Hepatocyte (in vitro differentiated cells): Measurements from ENCODE around the gene CDK16. TPM values are rescaled to one million over a fixed set of nuclear protein-coding genes. Genes with fewer than 3 reads are reported as not detected.
"Not testable (repeated sequence)": the region's sequence is repeated elsewhere in the genome, so short reads cannot be mapped to it uniquely, and the experiment has no call there.

Source experiments
- DNase-seq: peaks from one replicate; pipeline ENCODE4 v3.0.0-alpha.2; 2016; ENCODE audit warnings: low spot score
- H2AFZ ChIP-seq: fragments of 200-600 bp; sonication (generic); 2 replicates; pipeline ENCODE4 v1.6.0; 2016; ENCODE audit warnings: antibody characterized with exemption, mild to moderate bottlenecking
- H3K27ac ChIP-seq: fragments of 200-600 bp; sonication (generic); 2 replicates; pipeline ENCODE4 v1.5.1; 2016; ENCODE audit warnings: mild to moderate bottlenecking
- H3K27me3 ChIP-seq: fragments of 200-600 bp; sonication (generic); 2 replicates; pipeline ENCODE4 v1.6.1; 2016
- H3K36me3 ChIP-seq: fragments of 200-600 bp; sonication (generic); replicated peaks from 2 replicates; pipeline ENCODE4 v1.5.1; 2016; ENCODE audit warnings: low read depth; ENCODE audit not compliant: insufficient read depth
- H3K4me1 ChIP-seq: fragments of 200-600 bp; sonication (generic); 2 replicates; pipeline ENCODE4 v1.5.1; 2016; ENCODE audit warnings: mild to moderate bottlenecking, moderate library complexity; ENCODE audit not compliant: insufficient read depth
- H3K4me2 ChIP-seq: fragments of 200-600 bp; sonication (generic); 2 replicates; pipeline ENCODE4 v1.6.0; 2016
- H3K4me3 ChIP-seq: fragments of 200-600 bp; sonication (generic); 2 replicates; pipeline ENCODE4 v1.5.1; 2016; ENCODE audit warnings: mild to moderate bottlenecking
- H3K79me2 ChIP-seq: fragments of 200-600 bp; sonication (generic); 2 replicates; pipeline ENCODE4 v1.6.0; 2017; ENCODE audit warnings: mild to moderate bottlenecking
- H3K9me2 ChIP-seq: fragments of 200-600 bp; sonication (generic); replicated peaks from 2 replicates; pipeline ENCODE4 v1.6.0; 2017; ENCODE audit warnings: mild to moderate bottlenecking; ENCODE audit not compliant: insufficient read depth
- H3K9me3 ChIP-seq: fragments of 200-600 bp; sonication (generic); 2 replicates; pipeline ENCODE4 v1.5.1; 2016; ENCODE audit warnings: low read depth, mild to moderate bottlenecking
- H4K20me1 ChIP-seq: fragments of 200-600 bp; sonication (generic); 2 replicates; pipeline ENCODE4 v1.6.0; 2016; ENCODE audit warnings: mild to moderate bottlenecking; ENCODE audit not compliant: insufficient read depth, poor library complexity, severe bottlenecking
- EZH2 ChIP-seq: fragments of 200-600 bp; sonication (generic); IDR thresholded peaks from 2 replicates; pipeline ENCODE4 v1.6.1; 2016; ENCODE audit warnings: antibody characterized with exemption, mild to moderate bottlenecking, borderline replicate concordance
- EZH2phosphoT487 ChIP-seq: fragments of 200-600 bp; sonication (generic); IDR thresholded peaks from one replicate; pipeline ENCODE4 v1.6.1; 2018; ENCODE audit warnings: antibody characterized with exemption, mild to moderate bottlenecking, low read depth, moderate library complexity; ENCODE audit not compliant: unreplicated experiment, severe bottlenecking
- WGBS: methylation state at CpG from one replicate; pipeline ENCODE4 v1.1.6; 2016; ENCODE audit warnings: low lambda C conversion rate; ENCODE audit errors: missing lambda C conversion rate; 5-methylcytosine and 5-hydroxymethylcytosine counted together
- polyA plus RNA-seq: library from polyadenylated mRNA; unstranded; fragments of >200 nt; fragmentation: Nextera tagmentation; extraction: Ambion mirVana; gene quantifications from 2 replicates; pipeline ENCODE4 v1.2.1, GENCODE V29; 2016
- total RNA-seq: library from RNA; depleted of rRNA; stranded (reverse); fragments of >200 nt; gene quantifications from 2 replicates; pipeline ENCODE4 v1.2.3, GENCODE V29; 2014
- TF ChIP-seq, protein P1 (sequence below): fragments of 200-600 bp; sonication (generic); IDR thresholded peaks from 2 replicates; pipeline ENCODE4 v1.5.1; 2016; ENCODE audit warnings: antibody characterized with exemption, mild to moderate bottlenecking; ENCODE audit not compliant: poor library complexity

Gene CDK16
- total and polyA plus RNA-seq, 2 experiments from 2014 or later, result 130 to 190 TPM

DNA sequence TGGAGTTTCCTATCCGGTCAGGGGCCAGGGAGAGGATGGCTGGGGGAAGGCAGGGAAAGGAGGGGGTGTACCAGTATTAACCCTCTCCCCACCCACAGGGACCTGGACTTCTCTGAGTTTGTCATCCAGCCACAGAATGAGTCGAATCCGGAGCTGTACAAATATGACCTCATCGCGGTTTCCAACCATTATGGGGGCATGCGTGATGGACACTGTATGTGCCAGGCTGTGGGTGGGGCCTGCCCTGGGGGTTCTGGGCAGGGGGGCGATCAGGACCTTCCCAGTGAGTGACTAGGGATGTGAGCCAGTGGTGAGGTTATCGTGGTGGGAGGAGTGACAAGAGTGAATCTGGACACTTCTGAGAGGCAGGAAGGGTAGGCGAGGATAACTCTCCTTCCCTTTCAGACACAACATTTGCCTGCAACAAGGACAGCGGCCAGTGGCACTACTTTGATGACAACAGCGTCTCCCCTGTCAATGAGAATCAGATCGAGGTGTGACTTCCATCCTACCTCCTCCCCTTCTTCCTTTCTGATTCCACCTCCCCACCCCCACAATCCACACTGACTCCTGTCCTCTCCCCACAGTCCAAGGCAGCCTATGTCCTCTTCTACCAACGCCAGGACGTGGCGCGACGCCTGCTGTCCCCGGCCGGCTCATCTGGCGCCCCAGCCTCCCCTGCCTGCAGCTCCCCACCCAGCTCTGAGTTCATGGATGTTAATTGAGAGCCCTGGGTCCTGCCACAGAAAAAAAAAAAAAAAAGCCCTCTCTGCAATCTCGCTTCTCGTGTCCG is 28.9 kb downstream of the CDK16 start:
- Histone ChIP-seq H3K9me3 (no peaks in the 10 kb centered on the region), H3K27me3 (no peaks in the 10 kb centered on the region), H4K20me1 (no peaks in the 10 kb centered on the region), H3K4me2 (no peak overlapping the region), H3K36me3 (no peaks in the 10 kb centered on the region), H3K9me2 (no peaks in the 10 kb centered on the region), H3K27ac (no peak overlapping the region), H3K4me3 (no peak overlapping the region), H3K4me1 (no peaks in the 10 kb centered on the region), H2AFZ (no peak overlapping the region), H3K79me2 (no peaks in the 10 kb centered on the region)
- no peak for DNase-seq
- WGBS, result 92% methylated on average over 23 of the region's 23 CpGs
- no peak for TF ChIP-seq EZH2
- TF ChIP-seq EZH2phosphoT487, result no peak
- TF ChIP-seq, protein P1, sequence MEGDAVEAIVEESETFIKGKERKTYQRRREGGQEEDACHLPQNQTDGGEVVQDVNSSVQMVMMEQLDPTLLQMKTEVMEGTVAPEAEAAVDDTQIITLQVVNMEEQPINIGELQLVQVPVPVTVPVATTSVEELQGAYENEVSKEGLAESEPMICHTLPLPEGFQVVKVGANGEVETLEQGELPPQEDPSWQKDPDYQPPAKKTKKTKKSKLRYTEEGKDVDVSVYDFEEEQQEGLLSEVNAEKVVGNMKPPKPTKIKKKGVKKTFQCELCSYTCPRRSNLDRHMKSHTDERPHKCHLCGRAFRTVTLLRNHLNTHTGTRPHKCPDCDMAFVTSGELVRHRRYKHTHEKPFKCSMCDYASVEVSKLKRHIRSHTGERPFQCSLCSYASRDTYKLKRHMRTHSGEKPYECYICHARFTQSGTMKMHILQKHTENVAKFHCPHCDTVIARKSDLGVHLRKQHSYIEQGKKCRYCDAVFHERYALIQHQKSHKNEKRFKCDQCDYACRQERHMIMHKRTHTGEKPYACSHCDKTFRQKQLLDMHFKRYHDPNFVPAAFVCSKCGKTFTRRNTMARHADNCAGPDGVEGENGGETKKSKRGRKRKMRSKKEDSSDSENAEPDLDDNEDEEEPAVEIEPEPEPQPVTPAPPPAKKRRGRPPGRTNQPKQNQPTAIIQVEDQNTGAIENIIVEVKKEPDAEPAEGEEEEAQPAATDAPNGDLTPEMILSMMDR, result no peak

DNA sequence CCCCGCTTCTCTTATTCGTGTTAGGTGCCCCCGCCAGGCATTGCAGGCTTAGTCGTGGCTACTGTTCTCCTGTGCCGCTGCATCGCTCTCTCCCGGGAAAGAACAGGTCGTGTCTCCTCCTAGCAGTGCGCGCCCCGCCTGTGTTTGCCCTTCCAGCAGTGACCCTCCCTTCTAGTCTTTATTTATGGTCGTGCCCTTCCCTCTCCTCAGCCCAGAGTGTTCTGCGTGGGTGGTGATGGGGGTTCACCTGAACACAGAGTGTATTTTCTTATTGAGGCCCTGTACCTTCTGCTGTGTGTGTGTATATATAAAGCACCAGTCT is 29.5 kb downstream of the CDK16 start:
- Histone ChIP-seq H3K9me2 (no peaks in the 10 kb centered on the region), H4K20me1 (no peaks in the 10 kb centered on the region), H3K36me3 (no peaks in the 10 kb centered on the region), H3K4me1 (no peaks in the 10 kb centered on the region), H3K4me2 (no peak overlapping the region), H3K9me3 (no peaks in the 10 kb centered on the region), H3K27me3 (no peaks in the 10 kb centered on the region), H3K27ac (no peak overlapping the region), H2AFZ (no peak overlapping the region), H3K79me2 (no peaks in the 10 kb centered on the region), H3K4me3 (no peak overlapping the region)
- DNase-seq, result no peak
- WGBS, result 83% methylated on average over 13 of the region's 13 CpGs
- TF ChIP-seq, protein P1, result no peak
- TF ChIP-seq EZH2phosphoT487 (no peak), EZH2 (no peak)

DNA sequence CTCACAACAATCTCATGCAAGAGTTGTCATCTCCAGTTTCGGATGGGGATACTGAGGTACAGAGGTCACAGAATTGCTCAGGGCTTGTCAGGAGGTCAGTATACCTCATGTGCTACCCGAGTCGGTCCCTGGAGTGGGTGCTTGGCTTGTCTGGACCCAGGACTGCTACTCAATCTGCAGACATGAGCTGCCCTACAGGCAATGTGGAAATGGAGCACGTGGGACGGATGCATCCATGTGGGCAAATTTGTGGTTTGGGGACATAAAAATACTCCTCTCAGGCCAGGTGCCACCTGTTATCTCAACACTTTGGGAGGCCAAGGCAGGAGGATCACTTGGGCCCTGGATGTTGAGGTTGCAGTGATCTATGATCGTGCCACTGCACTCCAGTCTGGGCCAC is 30.1 kb downstream of the CDK16 start:
- Histone ChIP-seq H3K9me2 (no peaks in the 10 kb centered on the region), H3K9me3 (no peaks in the 10 kb centered on the region), H4K20me1 (no peaks in the 10 kb centered on the region), H3K27ac (no peak overlapping the region), H3K4me3 (no peak overlapping the region), H3K4me1 (no peaks in the 10 kb centered on the region), H3K27me3 (no peaks in the 10 kb centered on the region), H3K79me2 (no peaks in the 10 kb centered on the region), H2AFZ (no peak overlapping the region), H3K36me3 (no peaks in the 10 kb centered on the region), H3K4me2 (no peak overlapping the region)
- DNase-seq, result no peak
- 97% methylated on average over 6 of the region's 6 CpGs for WGBS
- TF ChIP-seq EZH2phosphoT487 (no peak), EZH2 (no peak)
- TF ChIP-seq, protein P1, result no peak

DNA sequence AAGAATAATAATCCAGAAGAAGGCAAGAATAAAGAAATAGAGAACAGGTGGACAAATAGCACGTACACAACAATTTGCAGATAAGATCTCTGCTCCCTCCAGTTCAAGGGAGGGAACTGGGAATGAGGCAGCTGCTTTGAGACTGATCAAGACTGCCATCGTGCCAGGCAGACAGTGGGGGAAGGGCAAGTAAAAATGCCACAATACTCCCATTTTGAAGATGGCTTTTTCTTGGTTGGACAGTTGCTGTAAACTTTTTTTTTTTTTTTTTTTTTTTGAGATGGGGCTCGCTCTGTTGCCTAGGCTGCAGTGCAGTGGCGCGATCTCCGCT is 31.5 kb downstream of the CDK16 start:
- Histone ChIP-seq H3K27me3 (no peaks in the 10 kb centered on the region), H3K4me1 (no peaks in the 10 kb centered on the region), H3K36me3 (no peaks in the 10 kb centered on the region), H3K4me2 (no peak overlapping the region), H3K9me3 (no peaks in the 10 kb centered on the region), H2AFZ (no peak overlapping the region), H3K79me2 (no peaks in the 10 kb centered on the region), H4K20me1 (no peaks in the 10 kb centered on the region), H3K9me2 (no peaks in the 10 kb centered on the region), H3K4me3 (no peak overlapping the region), H3K27ac (no peak overlapping the region)
- TF ChIP-seq EZH2phosphoT487 (no peak), EZH2 (no peak)
- TF ChIP-seq, protein P1, result no peak
- WGBS, result 90% methylated on average over 6 of the region's 6 CpGs
- DNase-seq, result no peak

DNA sequence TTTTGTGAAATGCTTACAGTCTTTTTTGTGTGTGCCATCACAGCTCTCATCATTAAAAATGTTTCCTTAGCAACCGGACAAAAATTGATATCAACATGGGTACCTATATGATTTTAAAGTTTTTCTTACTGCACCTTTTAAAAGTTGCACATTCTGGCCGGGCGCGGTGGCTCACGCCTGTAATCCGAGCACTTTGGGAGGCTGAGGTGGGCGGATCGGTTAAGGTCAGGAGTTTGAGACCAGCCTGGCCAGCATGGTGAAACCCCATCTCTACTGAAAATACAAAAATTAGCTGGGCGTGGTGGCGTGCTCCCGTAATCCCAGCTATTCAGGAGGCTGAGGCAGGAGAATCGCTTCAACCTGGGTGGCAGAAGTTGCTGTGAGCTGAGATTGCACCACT is 39.1 kb downstream of the CDK16 start:
- H3K36me3 ChIP-seq, H3K27ac ChIP-seq, H3K4me3 ChIP-seq, H3K9me2 ChIP-seq, H3K9me3 ChIP-seq, DNase-seq, H3K27me3 ChIP-seq, H3K4me2 ChIP-seq, H3K79me2 ChIP-seq, H4K20me1 ChIP-seq, H2AFZ ChIP-seq, H3K4me1 ChIP-seq: not testable (repeated sequence)
- 93% methylated on average over 12 of the region's 12 CpGs for WGBS
